K562 (cell line): ENCODE data around the gene PSMB11.

Experiments
- CHCHD3 ChIP-seq: fragments of 250-450 bp; sonication (Bioruptor Pico); IDR thresholded peaks from 2 replicates; pipeline ENCODE4 v2.1.2; 2022; ENCODE audit warnings: mild to moderate bottlenecking
- TF ChIP-seq, protein P1 (sequence below), 3 experiments: IDR thresholded peaks in 2 of 3; conservative IDR thresholded peaks in 1 of 3; 2 replicates each; pipeline ENCODE4 v1.5.1; 2011 to 2012; ENCODE audit warnings: low read length in 3 of 3, mild to moderate bottlenecking in 3 of 3, control low read depth in 2 of 3, improper control_type of control experiment in 1 of 3, inconsistent platforms in 1 of 3, low read depth in 1 of 3, mixed read lengths in 1 of 3, moderate library complexity in 1 of 3; ENCODE audit not compliant: insufficient read depth in 2 of 3
- TF ChIP-seq, protein P2 (sequence below): fragments of 250-450 bp; sonication (Bioruptor Pico); IDR thresholded peaks from 2 replicates; pipeline ENCODE4 v1.6.1; 2021; ENCODE audit warnings: mild to moderate bottlenecking

DNA sequence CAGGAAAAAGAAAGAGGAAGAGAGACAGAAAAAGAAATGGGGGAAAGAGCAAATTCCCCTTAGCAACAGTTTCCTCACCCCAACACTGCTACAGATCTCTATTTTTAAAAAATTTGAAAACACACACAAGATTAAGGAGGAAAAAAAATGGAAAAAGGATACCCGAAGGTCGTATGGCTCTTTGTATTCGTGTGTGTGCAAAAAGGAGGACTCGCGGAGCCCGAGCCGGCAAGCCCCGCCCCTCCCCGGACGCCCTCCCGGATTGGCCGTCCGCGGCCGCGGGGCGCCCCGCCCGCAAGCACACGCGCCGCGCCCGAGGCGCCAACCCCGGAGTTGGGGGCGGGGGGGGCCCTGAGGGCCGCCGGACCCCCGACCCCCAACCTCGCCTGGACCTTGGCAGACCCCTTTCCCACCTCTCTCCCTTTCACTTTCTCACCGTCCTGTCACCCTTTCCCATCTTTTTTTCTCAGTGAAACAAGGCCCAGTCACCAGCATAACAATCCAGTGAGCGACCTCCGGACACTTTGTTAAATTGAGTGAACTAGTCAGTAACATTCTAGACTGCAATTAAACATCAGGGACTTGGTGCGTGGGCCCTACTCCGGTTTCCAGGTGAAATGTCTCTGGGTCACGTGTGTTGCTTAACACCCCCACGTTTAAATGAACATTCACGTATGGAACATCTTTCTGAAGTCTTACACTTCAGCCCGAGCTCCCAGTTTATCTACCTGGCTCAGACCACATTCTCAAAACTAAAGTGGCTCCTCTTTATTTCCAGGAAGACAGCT is 31.9 kb upstream of the PSMB11 start, which contains the start of gene C14orf93:
- no peak for TF ChIP-seq CHCHD3 (CRISPR knock-in tag)
- TF ChIP-seq, protein P1, sequence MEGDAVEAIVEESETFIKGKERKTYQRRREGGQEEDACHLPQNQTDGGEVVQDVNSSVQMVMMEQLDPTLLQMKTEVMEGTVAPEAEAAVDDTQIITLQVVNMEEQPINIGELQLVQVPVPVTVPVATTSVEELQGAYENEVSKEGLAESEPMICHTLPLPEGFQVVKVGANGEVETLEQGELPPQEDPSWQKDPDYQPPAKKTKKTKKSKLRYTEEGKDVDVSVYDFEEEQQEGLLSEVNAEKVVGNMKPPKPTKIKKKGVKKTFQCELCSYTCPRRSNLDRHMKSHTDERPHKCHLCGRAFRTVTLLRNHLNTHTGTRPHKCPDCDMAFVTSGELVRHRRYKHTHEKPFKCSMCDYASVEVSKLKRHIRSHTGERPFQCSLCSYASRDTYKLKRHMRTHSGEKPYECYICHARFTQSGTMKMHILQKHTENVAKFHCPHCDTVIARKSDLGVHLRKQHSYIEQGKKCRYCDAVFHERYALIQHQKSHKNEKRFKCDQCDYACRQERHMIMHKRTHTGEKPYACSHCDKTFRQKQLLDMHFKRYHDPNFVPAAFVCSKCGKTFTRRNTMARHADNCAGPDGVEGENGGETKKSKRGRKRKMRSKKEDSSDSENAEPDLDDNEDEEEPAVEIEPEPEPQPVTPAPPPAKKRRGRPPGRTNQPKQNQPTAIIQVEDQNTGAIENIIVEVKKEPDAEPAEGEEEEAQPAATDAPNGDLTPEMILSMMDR (IDR thresholded peaks at IDR 0.05 in 2 of 3, conservative IDR thresholded peaks at IDR 0.05 in 1 of 3; ENCODE audit: insufficient read depth in 2 of 3, low read depth in 1 of 3, low read length in 3 of 3), result no peak
- TF ChIP-seq, protein P2, sequence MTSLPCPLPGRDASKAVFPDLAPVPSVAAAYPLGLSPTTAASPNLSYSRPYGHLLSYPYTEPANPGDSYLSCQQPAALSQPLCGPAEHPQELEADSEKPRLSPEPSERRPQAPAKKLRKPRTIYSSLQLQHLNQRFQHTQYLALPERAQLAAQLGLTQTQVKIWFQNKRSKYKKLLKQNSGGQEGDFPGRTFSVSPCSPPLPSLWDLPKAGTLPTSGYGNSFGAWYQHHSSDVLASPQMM (CRISPR knock-in tag), result no peak
